Right hindlimb (tissue), 1 donor: ENCODE results near the gene PPP2R3A.
"Not testable (repeated sequence)": the region's sequence is repeated elsewhere in the genome, so short reads cannot be mapped to it uniquely, and the experiment has no call there.

ENCODE experiments used
- DNase-seq: peaks from one replicate; pipeline ENCODE4 v3.0.0-alpha.2; 2018

Gene PPP2R3A

GRCh38 chr3:136105044-136105443 is 139.5 kb downstream of the PPP2R3A start:
- no peak for DNase-seq

- no peak for DNase-seq
Observed at GRCh38 chr3:136106101-136106500, 140.6 kb downstream of the PPP2R3A start.

GRCh38 chr3:136109499-136109898 is 144.0 kb downstream of the PPP2R3A start:
- no peak for DNase-seq

- DNase-seq: no peak
Observed at GRCh38 chr3:136110481-136110880, 145.0 kb downstream of the PPP2R3A start.

- no peak for DNase-seq
Observed at GRCh38 chr3:136114421-136114820, 148.9 kb downstream of the PPP2R3A start.

- DNase-seq: not testable (repeated sequence)
Observed at GRCh38 chr3:136119332-136119731, 153.8 kb downstream of the PPP2R3A start.

- DNase-seq: not testable (repeated sequence)
Observed at GRCh38 chr3:136119783-136120182, 154.3 kb downstream of the PPP2R3A start.

GRCh38 chr3:136120373-136121348 is 155.1 kb downstream of the PPP2R3A start:
- DNase-seq: no peak

GRCh38 chr3:136122006-136122405 is 156.5 kb downstream of the PPP2R3A start:
- no peak for DNase-seq

- not testable (repeated sequence) for DNase-seq
Observed at GRCh38 chr3:136131647-136132046, 166.1 kb downstream of the PPP2R3A start.

GRCh38 chr3:136134091-136134490 is 168.6 kb downstream of the PPP2R3A start:
- no peak for DNase-seq

GRCh38 chr3:136135039-136135802 is 169.7 kb downstream of the PPP2R3A start:
- no peak for DNase-seq

GRCh38 chr3:136136454-136136853 is 170.9 kb downstream of the PPP2R3A start:
- no peak for DNase-seq

GRCh38 chr3:136141291-136141785 is 175.8 kb downstream of the PPP2R3A start:
- DNase-seq: no peak

GRCh38 chr3:136141891-136142290 is 176.4 kb downstream of the PPP2R3A start:
- no peak for DNase-seq

GRCh38 chr3:136142592-136142991 is 177.1 kb downstream of the PPP2R3A start:
- no peak for DNase-seq

GRCh38 chr3:136144397-136144796 is 178.9 kb downstream of the PPP2R3A start:
- DNase-seq: not testable (repeated sequence)

- no peak for DNase-seq
Observed at GRCh38 chr3:136146981-136147729, 181.6 kb downstream of the PPP2R3A start.

GRCh38 chr3:136149667-136150066 is 184.1 kb downstream of the PPP2R3A start:
- DNase-seq: no peak

GRCh38 chr3:136151219-136151618 is 185.7 kb downstream of the PPP2R3A start:
- no peak for DNase-seq

GRCh38 chr3:136152176-136152843 is 186.8 kb downstream of the PPP2R3A start:
- no peak for DNase-seq

GRCh38 chr3:136152963-136153362 is 187.4 kb downstream of the PPP2R3A start:
- no peak for DNase-seq
